ENCODE results near the gene GPBAR1.

GRCh38 chr2:218296200-218296599 is 35.4 kb downstream of the GPBAR1 start:
- TF ChIP-seq CTCF (IDR thresholded peaks at IDR 0.05) = no peak
- TF ChIP-seq POLR2A (IDR thresholded peaks at IDR 0.05) = no peak

All from testis (tissue), 2 donors.